ENCODE measurements around the gene OR52E5.

The OR52E5 gene

GRCh38 chr11:5928811-5929210 lies 35.8 kb downstream of the OR52E5 start:
- TF ChIP-seq EZH2phosphoT487 (IDR thresholded peaks at IDR 0.05; ENCODE audit: borderline replicate concordance), result no peak
- TF ChIP-seq, protein P1, sequence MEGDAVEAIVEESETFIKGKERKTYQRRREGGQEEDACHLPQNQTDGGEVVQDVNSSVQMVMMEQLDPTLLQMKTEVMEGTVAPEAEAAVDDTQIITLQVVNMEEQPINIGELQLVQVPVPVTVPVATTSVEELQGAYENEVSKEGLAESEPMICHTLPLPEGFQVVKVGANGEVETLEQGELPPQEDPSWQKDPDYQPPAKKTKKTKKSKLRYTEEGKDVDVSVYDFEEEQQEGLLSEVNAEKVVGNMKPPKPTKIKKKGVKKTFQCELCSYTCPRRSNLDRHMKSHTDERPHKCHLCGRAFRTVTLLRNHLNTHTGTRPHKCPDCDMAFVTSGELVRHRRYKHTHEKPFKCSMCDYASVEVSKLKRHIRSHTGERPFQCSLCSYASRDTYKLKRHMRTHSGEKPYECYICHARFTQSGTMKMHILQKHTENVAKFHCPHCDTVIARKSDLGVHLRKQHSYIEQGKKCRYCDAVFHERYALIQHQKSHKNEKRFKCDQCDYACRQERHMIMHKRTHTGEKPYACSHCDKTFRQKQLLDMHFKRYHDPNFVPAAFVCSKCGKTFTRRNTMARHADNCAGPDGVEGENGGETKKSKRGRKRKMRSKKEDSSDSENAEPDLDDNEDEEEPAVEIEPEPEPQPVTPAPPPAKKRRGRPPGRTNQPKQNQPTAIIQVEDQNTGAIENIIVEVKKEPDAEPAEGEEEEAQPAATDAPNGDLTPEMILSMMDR (conservative IDR thresholded peaks at IDR 0.05; ENCODE audit: low read length), result no peak
- H3K79me2 ChIP-seq (ENCODE audit: insufficient read depth, low read length), result no peaks in the 10 kb centered on the region
- H3K9me3 ChIP-seq (ENCODE audit: insufficient read depth, low read depth, low read length), result no peaks in the 10 kb centered on the region; the same call in 1 of the 2 replicates
- no peaks in the 10 kb centered on the region for H3K4me1 ChIP-seq (ENCODE audit: insufficient read depth, low read length, poor library complexity, severe bottlenecking)
- no peak overlapping the region for H3K9ac ChIP-seq (ENCODE audit: low read depth, low read length, poor library complexity, severe bottlenecking)
- no peaks in the 10 kb centered on the region for H4K20me1 ChIP-seq (ENCODE audit: insufficient read depth, low read length, poor library complexity, severe bottlenecking)
- H3K4me3 ChIP-seq (ENCODE audit: low read length, poor library complexity, severe bottlenecking), result no peak overlapping the region
- no peak overlapping the region for H2AFZ ChIP-seq (ENCODE audit: low read length)
- H3F3A ChIP-seq (ENCODE audit: low read depth), result no peaks in the 10 kb centered on the region
- H3K9me2 ChIP-seq (replicated peaks; ENCODE audit: low read depth, low read length), result no peaks in the 10 kb centered on the region
- no peak overlapping the region for H3K4me2 ChIP-seq (ENCODE audit: low read depth, low read length, poor library complexity, severe bottlenecking)
- no peaks in the 10 kb centered on the region for H3K36me3 ChIP-seq (ENCODE audit: insufficient read depth, low read length)
- H3K27me3 ChIP-seq (ENCODE audit: insufficient read depth, low read length, poor library complexity, severe bottlenecking), result no peaks in the 10 kb centered on the region

- no peaks in the 10 kb centered on the region for H3K36me3 ChIP-seq (ENCODE audit: insufficient read depth, low read length)
- no peak overlapping the region for H3K4me2 ChIP-seq (ENCODE audit: low read depth, low read length, poor library complexity, severe bottlenecking)
- no peaks in the 10 kb centered on the region for H3K79me2 ChIP-seq (ENCODE audit: insufficient read depth, low read length)
- H3K27me3 ChIP-seq (ENCODE audit: insufficient read depth, low read length, poor library complexity, severe bottlenecking), result no peaks in the 10 kb centered on the region
- no peaks in the 10 kb centered on the region for H3F3A ChIP-seq (ENCODE audit: low read depth)
- no peak overlapping the region for H2AFZ ChIP-seq (ENCODE audit: low read length)
- H3K9me2 ChIP-seq (replicated peaks; ENCODE audit: low read depth, low read length), result no peaks in the 10 kb centered on the region
- TF ChIP-seq, protein P1 (conservative IDR thresholded peaks at IDR 0.05; ENCODE audit: low read length), result no peak
- TF ChIP-seq EZH2phosphoT487 (IDR thresholded peaks at IDR 0.05; ENCODE audit: borderline replicate concordance), result no peak
- no peak overlapping the region for H3K9ac ChIP-seq (ENCODE audit: low read depth, low read length, poor library complexity, severe bottlenecking)
- no peaks in the 10 kb centered on the region for H4K20me1 ChIP-seq (ENCODE audit: insufficient read depth, low read length, poor library complexity, severe bottlenecking)
- no peaks in the 10 kb centered on the region; the same call in 1 of the 2 replicates for H3K9me3 ChIP-seq (ENCODE audit: insufficient read depth, low read depth, low read length)
- no peak overlapping the region for H3K4me3 ChIP-seq (ENCODE audit: low read length, poor library complexity, severe bottlenecking)
- H3K4me1 ChIP-seq (ENCODE audit: insufficient read depth, low read length, poor library complexity, severe bottlenecking), result no peaks in the 10 kb centered on the region
These were observed 36.8 kb downstream of the OR52E5 start for GRCh38 chr11:5929571-5930368.

DNA sequence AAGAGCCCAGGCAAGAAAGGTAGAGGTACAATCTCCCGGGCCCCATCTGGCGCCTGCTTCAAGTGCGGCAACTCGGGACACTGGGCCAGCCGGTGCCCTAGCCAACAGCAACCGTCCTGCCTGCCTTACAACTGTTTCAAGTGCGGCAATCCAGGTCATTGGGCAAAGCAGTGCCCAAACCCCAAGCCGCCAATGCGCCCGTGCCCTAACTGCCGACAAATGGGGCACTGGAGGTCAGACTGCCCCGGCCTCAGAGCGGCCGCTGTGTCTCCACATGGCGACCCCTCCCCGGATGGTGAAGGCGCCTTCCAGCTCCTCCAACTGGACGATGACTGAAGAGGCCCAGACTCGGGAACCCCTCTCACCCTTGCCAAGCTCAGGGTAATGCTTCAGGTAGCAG lies 37.6 kb downstream of the OR52E5 start:
- Histone ChIP-seq H3K4me1 (ENCODE audit: insufficient read depth, low read length, poor library complexity, severe bottlenecking) (no peaks in the 10 kb centered on the region), H4K20me1 (ENCODE audit: insufficient read depth, low read length, poor library complexity, severe bottlenecking) (no peaks in the 10 kb centered on the region), H3K36me3 (ENCODE audit: insufficient read depth, low read length) (no peaks in the 10 kb centered on the region), H3K4me2 (ENCODE audit: low read depth, low read length, poor library complexity, severe bottlenecking) (no peak overlapping the region), H3K9me3 (ENCODE audit: insufficient read depth, low read depth, low read length) (no peaks in the 10 kb centered on the region; the same call in 1 of the 2 replicates), H3K9me2 (replicated peaks; ENCODE audit: low read depth, low read length) (no peaks in the 10 kb centered on the region), H3K9ac (ENCODE audit: low read depth, low read length, poor library complexity, severe bottlenecking) (no peak overlapping the region), H2AFZ (ENCODE audit: low read length) (no peak overlapping the region), H3K27me3 (ENCODE audit: insufficient read depth, low read length, poor library complexity, severe bottlenecking) (no peaks in the 10 kb centered on the region), H3F3A (ENCODE audit: low read depth) (no peaks in the 10 kb centered on the region), H3K4me3 (ENCODE audit: low read length, poor library complexity, severe bottlenecking) (no peak overlapping the region), H3K79me2 (ENCODE audit: insufficient read depth, low read length) (no peaks in the 10 kb centered on the region)
- no peak for TF ChIP-seq EZH2phosphoT487 (IDR thresholded peaks at IDR 0.05; ENCODE audit: borderline replicate concordance)
- TF ChIP-seq, protein P1 (conservative IDR thresholded peaks at IDR 0.05; ENCODE audit: low read length), result no peak

All from Loucy (cell line).